DND-41 (cell line): ENCODE measurements around the gene ADAM11.

Experiments used
- ATAC-seq: fragments of 200-7000 bp; cut with Tn5 transposase; 3 replicates; pipeline ENCODE4 v1.9.1; 2021; ENCODE audit warnings: low read depth; ENCODE audit not compliant: insufficient read depth
- DNase-seq: peaks from one replicate; pipeline ENCODE4 v3.0.0-alpha.2; 2020
- H2AFZ ChIP-seq: 2 replicates; pipeline ENCODE4 v1.6.0; 2012; ENCODE audit warnings: low read depth, low read length
- H3K27ac ChIP-seq: 2 replicates; pipeline ENCODE4 v1.5.1; 2012; ENCODE audit warnings: low read length, inconsistent platforms
- H3K27me3 ChIP-seq: fragments of 200-600 bp; sonication (generic); 2 replicates; pipeline ENCODE4 v1.6.0; 2012; ENCODE audit warnings: low read length, mild to moderate bottlenecking, inconsistent platforms; ENCODE audit not compliant: insufficient read depth, poor library complexity
- H3K36me3 ChIP-seq: 2 replicates; pipeline ENCODE4 v1.5.1; 2012; ENCODE audit warnings: low read length, inconsistent platforms; ENCODE audit not compliant: insufficient read depth
- H3K4me1 ChIP-seq: 2 replicates; pipeline ENCODE4 v1.5.1; 2012; ENCODE audit warnings: mild to moderate bottlenecking, low read length; ENCODE audit not compliant: insufficient read depth
- H3K4me2 ChIP-seq: 2 replicates; pipeline ENCODE4 v1.6.0; 2012; ENCODE audit warnings: mild to moderate bottlenecking, moderate library complexity, low read length, inconsistent platforms; ENCODE audit not compliant: insufficient read depth
- H3K4me3 ChIP-seq, 2 experiments: fragments of 200-600 bp in 1 of 2; shearing (Covaris generic) in 1 of 2; 2 replicates each; pipeline ENCODE4 v1.5.1; 2012 to 2016; ENCODE audit warnings: inconsistent platforms in 2 of 2, low read length in 2 of 2, mild to moderate bottlenecking in 2 of 2, low read depth in 1 of 2, moderate library complexity in 1 of 2
- H3K79me2 ChIP-seq: 2 replicates; pipeline ENCODE4 v1.6.0; 2012; ENCODE audit warnings: low read length, inconsistent platforms; ENCODE audit not compliant: insufficient read depth
- H3K9ac ChIP-seq: 2 replicates; pipeline ENCODE4 v1.6.0; 2012; ENCODE audit warnings: low read depth, mild to moderate bottlenecking, inconsistent platforms, low read length, moderate library complexity
- H3K9me3 ChIP-seq: 2 replicates; pipeline ENCODE4 v1.5.1; 2012; ENCODE audit warnings: low read length, moderate library complexity, mild to moderate bottlenecking, inconsistent platforms; ENCODE audit not compliant: insufficient read depth, severe bottlenecking
- H4K20me1 ChIP-seq: 2 replicates; pipeline ENCODE4 v1.6.0; 2012; ENCODE audit warnings: low read length; ENCODE audit not compliant: insufficient read depth
- EZH2 ChIP-seq: IDR thresholded peaks from 3 replicates; pipeline ENCODE4 v1.6.1; 2012; ENCODE audit warnings: borderline replicate concordance, low read depth, mild to moderate bottlenecking, moderate library complexity, low read length, inconsistent platforms; ENCODE audit not compliant: severe bottlenecking
- TF ChIP-seq, protein P1 (sequence below): IDR thresholded peaks from 2 replicates; pipeline ENCODE4 v1.5.1; 2012; ENCODE audit warnings: borderline replicate concordance, low read length, moderate library complexity, mild to moderate bottlenecking; ENCODE audit not compliant: poor library complexity, severe bottlenecking; ENCODE audit errors: extremely low read depth

ADAM11 gene

DNA sequence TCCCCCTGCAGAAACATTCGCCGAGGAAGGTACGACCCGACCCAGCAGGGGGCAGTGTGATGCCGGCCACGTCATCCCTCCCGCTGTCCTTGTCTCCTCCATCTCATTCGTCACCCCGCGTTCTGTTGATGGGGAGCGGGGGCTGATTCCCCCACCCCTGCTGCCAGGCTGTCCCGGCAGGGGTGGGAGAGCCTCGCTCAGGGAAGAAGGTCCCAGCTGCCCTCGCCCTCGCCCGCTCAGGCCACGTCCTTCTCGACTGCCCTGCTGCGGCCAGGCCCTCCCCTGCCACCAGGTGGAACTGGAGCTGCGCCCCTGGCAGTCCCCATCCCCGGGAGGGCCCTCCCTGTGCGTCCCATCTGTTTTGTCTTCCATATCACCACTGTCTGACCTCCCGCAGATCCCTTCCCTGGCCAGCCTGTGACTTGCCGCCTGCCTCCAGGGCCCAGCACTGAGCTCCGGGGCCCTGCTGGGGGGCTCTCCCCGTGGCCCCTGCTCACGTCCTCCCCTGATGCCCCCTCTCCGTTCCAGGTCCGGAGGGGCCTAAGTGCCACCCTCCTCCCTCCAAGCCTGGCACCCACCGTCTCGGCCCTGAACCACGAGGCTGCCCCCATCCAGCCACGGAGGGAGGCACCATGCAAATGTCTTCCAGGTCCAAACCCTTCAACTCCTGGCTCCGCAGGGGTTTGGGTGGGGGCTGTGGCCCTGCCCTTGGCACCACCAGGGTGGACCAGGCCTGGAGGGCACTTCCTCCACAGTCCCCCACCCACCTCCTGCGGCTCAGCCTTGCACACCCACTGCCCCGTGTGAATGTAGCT, 20.6 kb downstream of the ADAM11 start:
- DNase-seq (peak; percentile 85), ATAC-seq (peak; percentile 37)
- Histone ChIP-seq H3K79me2 (no peaks in the 10 kb centered on the region), H3K36me3 (no peaks in the 10 kb centered on the region), H2AFZ (peak overlapping the region; percentile 78), H3K4me3 (peak overlapping the region in 1 of 2 experiments; percentile 52; a peak in 2 of 4 replicates), H3K9ac (peak overlapping the region; percentile 33), H3K4me1 (peaks cover 33% of the 10 kb centered on the region), H3K27me3 (no peaks in the 10 kb centered on the region), H3K9me3 (no peaks in the 10 kb centered on the region), H4K20me1 (peaks cover 2% of the 10 kb centered on the region; the same call in 1 of the 2 replicates), H3K4me2 (peak overlapping the region; percentile 84), H3K27ac (no peak overlapping the region)
- TF ChIP-seq, protein P1, sequence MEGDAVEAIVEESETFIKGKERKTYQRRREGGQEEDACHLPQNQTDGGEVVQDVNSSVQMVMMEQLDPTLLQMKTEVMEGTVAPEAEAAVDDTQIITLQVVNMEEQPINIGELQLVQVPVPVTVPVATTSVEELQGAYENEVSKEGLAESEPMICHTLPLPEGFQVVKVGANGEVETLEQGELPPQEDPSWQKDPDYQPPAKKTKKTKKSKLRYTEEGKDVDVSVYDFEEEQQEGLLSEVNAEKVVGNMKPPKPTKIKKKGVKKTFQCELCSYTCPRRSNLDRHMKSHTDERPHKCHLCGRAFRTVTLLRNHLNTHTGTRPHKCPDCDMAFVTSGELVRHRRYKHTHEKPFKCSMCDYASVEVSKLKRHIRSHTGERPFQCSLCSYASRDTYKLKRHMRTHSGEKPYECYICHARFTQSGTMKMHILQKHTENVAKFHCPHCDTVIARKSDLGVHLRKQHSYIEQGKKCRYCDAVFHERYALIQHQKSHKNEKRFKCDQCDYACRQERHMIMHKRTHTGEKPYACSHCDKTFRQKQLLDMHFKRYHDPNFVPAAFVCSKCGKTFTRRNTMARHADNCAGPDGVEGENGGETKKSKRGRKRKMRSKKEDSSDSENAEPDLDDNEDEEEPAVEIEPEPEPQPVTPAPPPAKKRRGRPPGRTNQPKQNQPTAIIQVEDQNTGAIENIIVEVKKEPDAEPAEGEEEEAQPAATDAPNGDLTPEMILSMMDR: peak; percentile 93
- TF ChIP-seq EZH2: no peak

GRCh38 chr17:44780161-44780560, 21.4 kb downstream of the ADAM11 start:
- DNase-seq: no peak
- no peak overlapping the region for H3K27ac ChIP-seq

DNA sequence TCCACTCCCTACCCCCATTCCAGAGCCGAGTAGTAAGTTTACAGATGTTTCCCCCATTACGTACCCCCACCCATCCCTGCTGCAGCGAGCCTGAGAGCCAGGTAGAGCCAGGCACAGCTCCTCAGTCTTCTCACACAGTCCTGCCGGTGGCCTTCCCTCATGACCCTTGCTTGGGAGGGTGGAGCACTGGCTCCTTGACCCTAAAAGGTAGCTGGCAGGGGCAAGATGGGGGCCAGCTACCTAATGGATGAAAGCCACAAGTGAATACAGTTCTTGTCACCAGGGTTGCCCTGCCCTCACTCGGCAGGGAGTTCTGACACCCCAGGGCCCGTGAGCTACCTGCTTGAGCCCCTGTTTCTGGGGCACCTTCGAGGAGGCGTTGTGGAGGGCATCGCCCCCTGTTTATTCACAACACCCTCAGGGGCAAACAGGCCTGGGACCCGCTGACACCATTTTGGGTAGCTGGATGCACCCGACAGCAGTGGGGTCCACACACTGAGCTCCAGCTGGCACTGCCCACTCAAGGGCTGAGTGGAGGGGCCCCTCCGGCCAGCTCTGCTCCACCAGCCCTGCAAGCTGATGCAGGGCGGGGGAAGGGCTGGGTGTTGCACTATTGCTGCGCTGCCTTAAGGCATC, 22.2 kb downstream of the ADAM11 start:
- DNase-seq: no peak
- H3K79me2 ChIP-seq: no peaks in the 10 kb centered on the region
- TF ChIP-seq, protein P1: no peak
- TF ChIP-seq EZH2: no peak
- H3K27ac ChIP-seq: no peak overlapping the region
- peaks cover 19% of the 10 kb centered on the region for H3K4me1 ChIP-seq
- no peak overlapping the region for H2AFZ ChIP-seq
- H4K20me1 ChIP-seq: no peaks in the 10 kb centered on the region
- H3K36me3 ChIP-seq: no peaks in the 10 kb centered on the region
- H3K9ac ChIP-seq: no peak overlapping the region
- H3K9me3 ChIP-seq: no peaks in the 10 kb centered on the region
- no peak overlapping the region for H3K4me2 ChIP-seq
- no peak overlapping the region for H3K4me3 ChIP-seq
- ATAC-seq: no peak
- no peaks in the 10 kb centered on the region for H3K27me3 ChIP-seq

More at GRCh38 chr17:44780161-44780560, 21.4 kb downstream of the ADAM11 start:
- Histone ChIP-seq H3K4me3 (no peak overlapping the region), H3K27me3 (no peaks in the 10 kb centered on the region), H3K36me3 (no peaks in the 10 kb centered on the region), H2AFZ (0 out of 2 replicates have a peak overlapping the region, but pooled peaks have one; percentile 78), H3K9ac (no peak overlapping the region), H3K9me3 (no peaks in the 10 kb centered on the region), H4K20me1 (no peaks in the 10 kb centered on the region), H3K4me1 (peaks cover 26% of the 10 kb centered on the region), H3K4me2 (no peak overlapping the region), H3K79me2 (no peaks in the 10 kb centered on the region)
- TF ChIP-seq EZH2: no peak
- TF ChIP-seq, protein P1: no peak
- ATAC-seq: no peak
